Astrocyte (in vitro differentiated cells and primary cell): ENCODE results near the gene HYAL2. TPM values are rescaled to one million over a fixed set of nuclear protein-coding genes. Genes with fewer than 3 reads are reported as not detected.
A peak's percentile ranks its signal among the peaks of the same experiment; 100 is the strongest.

ENCODE experiments used
- DNase-seq: peaks from one replicate; pipeline ENCODE4 v3.0.0-alpha.2; 2010; ENCODE audit warnings: low read depth
- FAIRE-seq: peaks from 2 replicates; lab custom pipeline; 2011; peaks lifted over from hg19 to GRCh38; lab: Jason Lieb, UNC
- H2AFZ ChIP-seq: 2 replicates; pipeline ENCODE4 v1.6.0; 2012; ENCODE audit warnings: low read depth, low read length, inconsistent platforms
- H3K27ac ChIP-seq: 2 replicates; pipeline ENCODE4 v1.5.1; 2011; ENCODE audit warnings: low read depth, low read length, inconsistent platforms
- H3K27me3 ChIP-seq: 2 replicates; pipeline ENCODE4 v1.6.0; 2011; ENCODE audit warnings: low read length, inconsistent platforms; ENCODE audit not compliant: insufficient read depth
- H3K36me3 ChIP-seq: 2 replicates; pipeline ENCODE4 v1.5.1; 2011; ENCODE audit warnings: low read length, inconsistent platforms; ENCODE audit not compliant: insufficient read depth
- H3K4me1 ChIP-seq: 2 replicates; pipeline ENCODE4 v1.5.1; 2011; ENCODE audit warnings: low read length, inconsistent platforms; ENCODE audit not compliant: insufficient read depth
- H3K4me2 ChIP-seq: 2 replicates; pipeline ENCODE4 v1.6.0; 2012; ENCODE audit warnings: low read length, inconsistent platforms
- H3K4me3 ChIP-seq: 2 replicates; pipeline ENCODE4 v1.5.1; 2011; ENCODE audit warnings: low read depth, mild to moderate bottlenecking, low read length, inconsistent platforms; ENCODE audit not compliant: insufficient read depth
- H3K79me2 ChIP-seq: 2 replicates; pipeline ENCODE4 v1.6.0; 2012; ENCODE audit warnings: mild to moderate bottlenecking, low read length, inconsistent platforms; ENCODE audit not compliant: insufficient read depth
- H3K9ac ChIP-seq: 2 replicates; pipeline ENCODE4 v1.6.0; 2012; ENCODE audit warnings: mild to moderate bottlenecking, low read length, inconsistent platforms
- H3K9me3 ChIP-seq: 2 replicates; pipeline ENCODE4 v1.5.1; 2012; ENCODE audit warnings: low read depth, mild to moderate bottlenecking, low read length, inconsistent platforms; ENCODE audit not compliant: insufficient read depth
- H4K20me1 ChIP-seq: 2 replicates; pipeline ENCODE4 v1.6.0; 2012; ENCODE audit warnings: low read length, inconsistent platforms; ENCODE audit not compliant: insufficient read depth
- H3K27ac Mint-ChIP-seq: one replicate; pipeline ENCODE4 v1.8.0; 2021; ENCODE audit warnings: mild to moderate bottlenecking, mixed read lengths; ENCODE audit not compliant: unreplicated experiment
- H3K27me3 Mint-ChIP-seq: one replicate; pipeline ENCODE4 v1.8.0; 2021; ENCODE audit warnings: low read depth, mixed read lengths; ENCODE audit not compliant: unreplicated experiment
- H3K36me3 Mint-ChIP-seq: one replicate; pipeline ENCODE4 v1.8.0; 2021; ENCODE audit warnings: low read depth, mixed read lengths; ENCODE audit not compliant: unreplicated experiment
- H3K4me1 Mint-ChIP-seq: one replicate; pipeline ENCODE4 v1.8.0; 2021; ENCODE audit warnings: low read depth, mixed read lengths; ENCODE audit not compliant: unreplicated experiment
- H3K4me3 Mint-ChIP-seq: one replicate; pipeline ENCODE4 v1.8.0; 2021; ENCODE audit warnings: mild to moderate bottlenecking, moderate library complexity, mixed read lengths; ENCODE audit not compliant: unreplicated experiment
- H3K9me3 Mint-ChIP-seq: one replicate; pipeline ENCODE4 v1.8.0; 2021; ENCODE audit warnings: mild to moderate bottlenecking, mixed read lengths; ENCODE audit not compliant: unreplicated experiment
- CTCF ChIP-seq: IDR thresholded peaks from 2 replicates; pipeline ENCODE4 v1.5.1; 2011; ENCODE audit warnings: low read depth, mild to moderate bottlenecking, inconsistent platforms, low read length, moderate library complexity; ENCODE audit not compliant: insufficient read depth
- EZH2 ChIP-seq: IDR thresholded peaks from 2 replicates; pipeline ENCODE4 v1.6.1; 2012; ENCODE audit warnings: mild to moderate bottlenecking, low read length, inconsistent platforms; ENCODE audit not compliant: insufficient read depth
- total RNA-seq: library from RNA; stranded (reverse); gene quantifications from 2 replicates; pipeline ENCODE4 v1.2.1, GENCODE V29; 2021

HYAL2 gene
- total RNA-seq, 1 donor from 2014 or later, result 42.9 TPM

- H4K20me1 ChIP-seq, result peaks cover 30% of the 10 kb centered on the region
- no peak overlapping the region for H3K4me3 ChIP-seq
- peaks cover 52% of the 10 kb centered on the region for H3K79me2 ChIP-seq
- H3K36me3 ChIP-seq, result peaks cover 13% of the 10 kb centered on the region
- H2AFZ ChIP-seq, result no peak overlapping the region
- Mint-ChIP-seq H3K27ac (peak overlapping the region; percentile 12), H3K4me3 (peak overlapping the region; percentile 45), H3K9me3 (no peaks in the 10 kb centered on the region), H3K4me1 (peaks cover 21% of the 10 kb centered on the region), H3K36me3 (peaks cover 12% of the 10 kb centered on the region), H3K27me3 (no peaks in the 10 kb centered on the region)
- H3K9me3 ChIP-seq, result no peaks in the 10 kb centered on the region
- H3K9ac ChIP-seq, result no peak overlapping the region
- DNase-seq (no peak), FAIRE-seq (no peak)
- no peak overlapping the region for H3K27ac ChIP-seq
- no peak overlapping the region for H3K4me2 ChIP-seq
- H3K4me1 ChIP-seq, result peaks cover 24% of the 10 kb centered on the region
- no peaks in the 10 kb centered on the region for H3K27me3 ChIP-seq
- no peak for TF ChIP-seq CTCF
- TF ChIP-seq EZH2, result no peak
Measured at GRCh38 chr3:50323092-50323600, 601 bp upstream of the HYAL2 start.

- Histone ChIP-seq H3K4me3 (peak overlapping the region; percentile 95), H3K9me3 (no peaks in the 10 kb centered on the region)
Measured at GRCh38 chr3:50322115-50322385, 495 bp downstream of the HYAL2 start.

More at GRCh38 chr3:50322115-50322385, 495 bp downstream of the HYAL2 start:
- FAIRE-seq, result no peak
- Histone ChIP-seq H2AFZ (peak overlapping the region; percentile 73), H3K27ac (no peak overlapping the region), H3K4me2 (peak overlapping the region; percentile 93), H3K36me3 (peaks cover 13% of the 10 kb centered on the region), H3K27me3 (no peaks in the 10 kb centered on the region), H3K9ac (peak overlapping the region; percentile 96), H3K4me1 (peaks cover 24% of the 10 kb centered on the region), H4K20me1 (peaks cover 35% of the 10 kb centered on the region), H3K79me2 (peaks cover 48% of the 10 kb centered on the region)
- no peaks in the 10 kb centered on the region for H3K9me3 Mint-ChIP-seq
- peaks cover 20% of the 10 kb centered on the region for H3K4me1 Mint-ChIP-seq
- no peaks in the 10 kb centered on the region for H3K27me3 Mint-ChIP-seq
- TF ChIP-seq EZH2 (no peak), CTCF (no peak)
- H3K27ac Mint-ChIP-seq, result no peak overlapping the region
- H3K4me3 Mint-ChIP-seq, result peak overlapping the region; percentile 85
- peaks cover 13% of the 10 kb centered on the region for H3K36me3 Mint-ChIP-seq
- DNase-seq, result no peak
